H1 (cell line): ENCODE measurements around the gene SPEF2. TPM values are rescaled to one million over a fixed set of nuclear protein-coding genes. Genes with fewer than 3 reads are reported as not detected.

Source experiments
- CTCF ChIA-PET: fragments of 300-600 bp; sonication (Branson Sonifier 250); formaldehyde crosslinking; loops from one replicate; lab custom pipeline; 2021; ENCODE audit not compliant: partially characterized antibody; lab: Charles Lee
- POLR2A ChIA-PET: fragments of 300-600 bp; sonication (Branson Sonifier 250); formaldehyde crosslinking; loops from one replicate; lab custom pipeline; 2021; ENCODE audit warnings: inconsistent platforms; ENCODE audit not compliant: partially characterized antibody; lab: Charles Lee
- DNase-seq, 2 experiments: peaks; one replicate each; pipeline versions ENCODE4 v3.0.0 to v3.0.0-alpha.2; 2010 to 2022; ENCODE audit warnings: low spot score in 2 of 2, low read depth in 1 of 2, mixed read lengths in 1 of 2
- FAIRE-seq: peaks from 2 replicates; lab custom pipeline; 2011; peaks lifted over from hg19 to GRCh38; lab: Jason Lieb, UNC
- H2AFZ ChIP-seq: 2 replicates; pipeline ENCODE4 v1.8.1; 2012; ENCODE audit warnings: low read length, inconsistent platforms
- H2AK5ac ChIP-seq: 2 replicates; pipeline ENCODE4 v1.6.1; 2013; ENCODE audit warnings: low read depth, low read length
- H2BK120ac ChIP-seq: replicated peaks from 2 replicates; pipeline ENCODE3; 2013; ENCODE audit warnings: low read depth, low read length, inconsistent platforms
- H2BK12ac ChIP-seq: 2 replicates; pipeline ENCODE4 v1.6.1; 2013; ENCODE audit warnings: low read depth, low read length
- H2BK15ac ChIP-seq: 2 replicates; pipeline ENCODE4 v1.6.1; 2013; ENCODE audit warnings: low read length
- H2BK20ac ChIP-seq: 2 replicates; pipeline ENCODE4 v1.6.1; 2013; ENCODE audit warnings: low read length
- H2BK5ac ChIP-seq: 2 replicates; pipeline ENCODE4 v1.6.1; 2013; ENCODE audit warnings: low read depth, low read length
- H3K14ac ChIP-seq: 2 replicates; pipeline ENCODE4 v1.6.1; 2013; ENCODE audit warnings: inconsistent platforms; ENCODE audit not compliant: insufficient read length
- H3K18ac ChIP-seq: 2 replicates; pipeline ENCODE4 v1.6.1; 2013; ENCODE audit warnings: low read length; ENCODE audit errors: extremely low read depth
- H3K23ac ChIP-seq: 2 replicates; pipeline ENCODE4 v1.6.1; 2013; ENCODE audit warnings: inconsistent platforms; ENCODE audit not compliant: insufficient read length
- H3K23me2 ChIP-seq: 2 replicates; pipeline ENCODE4 v1.6.1; 2013; ENCODE audit warnings: low read depth, low read length
- H3K27ac ChIP-seq: 2 replicates; pipeline ENCODE4 v1.6.1; 2011; ENCODE audit warnings: low read depth, low read length, inconsistent platforms
- H3K27me3 ChIP-seq, 4 experiments: replicated peaks in 1 of 4; 1 replicate in 1 of 4; 2 replicates in 3 of 4; pipeline versions ENCODE4 v1.6.1 to v1.8.1; 2011 to 2013; ENCODE audit warnings: low read length in 3 of 4, mild to moderate bottlenecking in 3 of 4, inconsistent platforms in 2 of 4, mixed read lengths in 2 of 4, moderate library complexity in 1 of 4; ENCODE audit not compliant: control insufficient read depth in 3 of 4, insufficient read depth in 3 of 4; ENCODE audit errors: extremely low read depth in 1 of 4
- H3K36me3 ChIP-seq, 4 experiments: 2 replicates each; pipeline versions ENCODE4 v1.6.1 to v1.8.1; 2011 to 2013; ENCODE audit warnings: mild to moderate bottlenecking in 4 of 4, low read length in 3 of 4, moderate library complexity in 2 of 4, control low read depth in 1 of 4, inconsistent platforms in 1 of 4; ENCODE audit not compliant: insufficient read depth in 4 of 4, control insufficient read depth in 2 of 4
- H3K4ac ChIP-seq: replicated peaks from 2 replicates; pipeline ENCODE3; 2013; ENCODE audit warnings: low read length, low read depth, mixed read lengths, inconsistent platforms; ENCODE audit not compliant: insufficient read length
- H3K4me1 ChIP-seq, 4 experiments: replicated peaks in 1 of 4; 1 replicate in 1 of 4; 2 replicates in 3 of 4; pipeline versions ENCODE4 v1.6.1 to v1.8.1; 2011 to 2013; ENCODE audit warnings: low read length in 3 of 4, inconsistent platforms in 2 of 4, mixed read lengths in 1 of 4; ENCODE audit not compliant: insufficient read depth in 4 of 4, control insufficient read depth in 3 of 4
- H3K4me2 ChIP-seq, 2 experiments: 2 replicates each; pipeline versions ENCODE4 v1.6.1 to v1.8.1; 2011 to 2013; ENCODE audit warnings: low read depth in 2 of 2, low read length in 2 of 2, control low read depth in 1 of 2, inconsistent platforms in 1 of 2, mild to moderate bottlenecking in 1 of 2; ENCODE audit not compliant: insufficient read depth in 1 of 2
- H3K4me3 ChIP-seq, 4 experiments: fragments of 200-600, 300-600 bp in 1 of 4; sonication (generic), shearing (Covaris generic), sonication (Bioruptor Twin) in 1 of 4; 2 replicates each; pipeline versions ENCODE4 v1.5.1 to v1.8.1; 2011 to 2016; ENCODE audit warnings: low read length in 4 of 4, low read depth in 3 of 4, control low read depth in 2 of 4, inconsistent platforms in 2 of 4, mild to moderate bottlenecking in 2 of 4, mixed read lengths in 1 of 4, moderate library complexity in 1 of 4; ENCODE audit not compliant: insufficient read depth in 2 of 4; ENCODE audit errors: extremely low read depth in 1 of 4
- H3K56ac ChIP-seq: replicated peaks from 2 replicates; pipeline ENCODE3; 2013; ENCODE audit warnings: low read depth, mild to moderate bottlenecking, mixed read lengths, low read length, inconsistent platforms; ENCODE audit not compliant: insufficient read length
- H3K79me1 ChIP-seq: 2 replicates; pipeline ENCODE4 v1.6.1; 2013; ENCODE audit warnings: low read depth, low read length, control low read depth
- H3K79me2 ChIP-seq, 2 experiments: 2 replicates each; pipeline versions ENCODE4 v1.6.1 to v1.8.1; 2012 to 2013; ENCODE audit warnings: low read length in 2 of 2, mild to moderate bottlenecking in 2 of 2, inconsistent platforms in 1 of 2; ENCODE audit not compliant: insufficient read depth in 2 of 2, control insufficient read depth in 1 of 2
- H3K9ac ChIP-seq, 4 experiments: replicated peaks in 1 of 4; 1 replicate in 1 of 4; 2 replicates in 3 of 4; pipeline versions ENCODE4 v1.6.1 to v1.8.1; 2011 to 2013; ENCODE audit warnings: low read depth in 3 of 4, low read length in 3 of 4, control low read depth in 2 of 4, mild to moderate bottlenecking in 2 of 4, moderate library complexity in 2 of 4, inconsistent platforms in 1 of 4; ENCODE audit errors: extremely low read depth in 1 of 4
- H3K9me3 ChIP-seq, 2 experiments: 2 replicates each; pipeline versions ENCODE4 v1.6.1 to v1.8.1; 2012 to 2013; ENCODE audit warnings: mild to moderate bottlenecking in 2 of 2, moderate library complexity in 2 of 2, control low read depth in 1 of 2, inconsistent platforms in 1 of 2, low read depth in 1 of 2, low read length in 1 of 2, mixed read lengths in 1 of 2; ENCODE audit not compliant: insufficient read depth in 2 of 2
- H4K20me1 ChIP-seq, 2 experiments: replicated peaks in 1 of 2; 2 replicates each; pipeline versions ENCODE3 to v1.8.1; 2011 to 2013; ENCODE audit warnings: inconsistent platforms in 2 of 2, low read length in 2 of 2, mild to moderate bottlenecking in 1 of 2; ENCODE audit not compliant: insufficient read depth in 2 of 2, control insufficient read depth in 1 of 2
- H4K5ac ChIP-seq: 2 replicates; pipeline ENCODE4 v1.6.1; 2013; ENCODE audit warnings: low read length, low read depth, mixed read lengths, inconsistent platforms; ENCODE audit not compliant: insufficient read length
- H4K8ac ChIP-seq: 2 replicates; pipeline ENCODE4 v1.8.0; 2013; ENCODE audit warnings: mild to moderate bottlenecking, moderate library complexity, low read length, inconsistent platforms; ENCODE audit not compliant: insufficient read depth; ENCODE audit errors: extremely low read depth
- H4K91ac ChIP-seq: replicated peaks from 2 replicates; pipeline ENCODE3; 2013; ENCODE audit warnings: low read length, mixed read lengths, inconsistent platforms; ENCODE audit not compliant: insufficient read length
- SP1 ChIP-seq: IDR thresholded peaks from 2 replicates; pipeline ENCODE4 v1.6.1; 2011; ENCODE audit warnings: low read depth, low read length
- WGBS, 2 experiments: shearing (Covaris generic) in 1 of 2; methylation state at CpG; one replicate each; pipeline versions ENCODE4 v1.1.6 to v1.1.7; 2013 to 2015; ENCODE audit warnings: low lambda C conversion rate in 2 of 2, mixed read lengths in 2 of 2, inconsistent platforms in 1 of 2, low coverage in 1 of 2, missing lambda C conversion rate in 1 of 2; ENCODE audit not compliant: insufficient replicate concordance in 2 of 2, insufficient coverage in 1 of 2, insufficient read length in 1 of 2; ENCODE audit errors: extremely low coverage in 1 of 2, missing lambda C conversion rate in 1 of 2; 5-methylcytosine and 5-hydroxymethylcytosine counted together
- polyA plus RNA-seq, 7 experiments: library from polyadenylated mRNA; depleted of rRNA in 3 of 7; stranded (reverse) in 5 of 7; unstranded in 2 of 7; fragments of >200 nt in 5 of 7; fragments of 200-250 nt in 2 of 7; gene quantifications; 1 replicate in 5 of 7; 2 replicates in 1 of 7; 4 replicates in 1 of 7; pipeline versions ENCODE4 v1.2.1 to v1.2.3, GENCODE V29; 2011 to 2013; ENCODE audit warnings: missing spikeins in 2 of 7, mixed read lengths in 2 of 7
- total RNA-seq: library from RNA; stranded (reverse); fragmentation: NEBNext Ultra II Directional; extraction: Animal tissue kit (Norgen Biotek cat#: 25700); gene quantifications from 2 replicates; pipeline ENCODE4 v1.2.1, GENCODE V29; 2021

SPEF2 gene
- total and polyA plus RNA-seq, 2 of the 8 experiments (the other 6 are each of a cell fraction or from before 2014, with no cell fraction given) = 0.14 to 0.73 TPM

DNA sequence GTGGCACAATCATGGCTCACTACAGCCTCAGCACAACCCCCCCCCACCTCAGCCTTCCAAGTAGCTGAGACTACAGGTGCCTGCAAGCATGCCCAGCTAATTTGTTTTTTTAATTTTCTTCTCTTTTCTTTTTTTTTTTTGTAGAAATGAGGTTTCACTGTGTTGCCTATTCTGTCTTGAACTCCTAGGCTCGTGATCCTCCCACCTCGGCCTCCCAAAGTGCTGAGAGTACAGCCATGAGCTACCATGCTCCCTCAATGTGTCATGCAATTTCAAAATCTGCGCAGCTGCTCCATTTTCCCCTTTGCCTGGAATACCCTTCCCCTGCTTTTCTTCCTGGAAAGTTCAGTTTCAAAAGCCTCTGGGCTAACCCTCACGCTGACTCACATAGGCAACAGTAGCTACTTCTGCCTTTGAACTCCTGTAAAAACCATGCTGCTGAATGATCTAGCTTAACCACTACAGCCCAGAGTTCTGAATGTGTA lies 168.0 kb downstream of the SPEF2 start:
- H3K27me3 ChIP-seq = peaks cover 0 to 1% (median 0%) of the 10 kb centered on the region in 4 experiments; a peak in 1 of 7 replicates
- H3K4me1 ChIP-seq = no peaks in the 10 kb centered on the region
- H3K14ac ChIP-seq = no peak overlapping the region
- no peak overlapping the region for H2AFZ ChIP-seq
- no peak overlapping the region for H2BK120ac ChIP-seq
- no peaks in the 10 kb centered on the region for H3K23me2 ChIP-seq
- no peak overlapping the region for H3K18ac ChIP-seq
- H3K23ac ChIP-seq = no peak overlapping the region
- H4K5ac ChIP-seq = no peak overlapping the region
- no peak overlapping the region for H4K91ac ChIP-seq
- no peak overlapping the region for H4K8ac ChIP-seq
- no peaks in the 10 kb centered on the region for H3K79me1 ChIP-seq
- no peak overlapping the region for H3K9ac ChIP-seq
- no peaks in the 10 kb centered on the region for H3K36me3 ChIP-seq
- ChIA-PET CTCF (interaction anchor here (0.6 to 1.1 kb wide), 4 partner anchors 9 to 141 kb away, joined by 3 to 6 read pairs (median 4); no protein-coding TSS in a partner anchor), POLR2A (no interaction called here)
- no peak overlapping the region for H3K27ac ChIP-seq
- no peak overlapping the region for H3K4me3 ChIP-seq
- H3K4ac ChIP-seq = no peak overlapping the region
- no peak overlapping the region for H2BK5ac ChIP-seq
- no peaks in the 10 kb centered on the region for H3K79me2 ChIP-seq
- no peak overlapping the region for H2BK15ac ChIP-seq
- no peak for FAIRE-seq
- H2BK12ac ChIP-seq = no peak overlapping the region
- H4K20me1 ChIP-seq = no peaks in the 10 kb centered on the region
- H3K4me2 ChIP-seq = no peak overlapping the region
- 86% methylated on average over 4 of the region's 4 CpGs; no CpG with 5 or more reads in 1 of the 2 experiments for WGBS, 2 experiments
- no peak for DNase-seq
- no peak overlapping the region for H2BK20ac ChIP-seq
- no peak for TF ChIP-seq SP1
- no peak overlapping the region for H2AK5ac ChIP-seq
- H3K9me3 ChIP-seq = no peaks in the 10 kb centered on the region
- H3K56ac ChIP-seq = no peak overlapping the region
